Lung (tissue), 12 donors: ENCODE measurements around the gene PAPPA2. TPM values are rescaled to one million over a fixed set of nuclear protein-coding genes. Genes with fewer than 3 reads are reported as not detected.

ENCODE experiments used
- ATAC-seq: fragments of 200-7000 bp; cut with Tn5 transposase; one replicate; pipeline ENCODE4 v1.9.1; 2020; ENCODE audit warnings: moderate number of reproducible peaks; ENCODE audit not compliant: insufficient read depth, low FRiP score
- DNase-seq, 3 donors: peaks; one replicate each; pipeline ENCODE4 v3.0.0-alpha.2; 2013 to 2017
- H3K27ac ChIP-seq, 2 donors: one replicate each; pipeline ENCODE4 v1.5.1; 2013; ENCODE audit warnings: mild to moderate bottlenecking in 2 of 2, moderate library complexity in 2 of 2, control low read depth in 1 of 2, inconsistent platforms in 1 of 2, low read depth in 1 of 2, low read length in 1 of 2
- H3K27me3 ChIP-seq, 3 donors: one replicate each; pipeline ENCODE4 v1.5.1; 2013; ENCODE audit warnings: low read length in 2 of 3; ENCODE audit not compliant: control insufficient read depth in 3 of 3, insufficient read depth in 3 of 3
- H3K36me3 ChIP-seq, 4 donors: one replicate each; pipeline ENCODE4 v1.5.1; 2013; ENCODE audit warnings: low read length in 4 of 4, mild to moderate bottlenecking in 1 of 4, moderate library complexity in 1 of 4; ENCODE audit not compliant: control insufficient read depth in 4 of 4, insufficient read depth in 4 of 4
- H3K4me1 ChIP-seq, 5 donors: one replicate each; pipeline ENCODE4 v1.5.1; 2013; ENCODE audit warnings: low read length in 5 of 5, mild to moderate bottlenecking in 2 of 5, moderate library complexity in 1 of 5; ENCODE audit not compliant: control insufficient read depth in 5 of 5, insufficient read depth in 5 of 5
- H3K4me3 ChIP-seq: one replicate; pipeline ENCODE4 v1.5.1; 2013; ENCODE audit warnings: mild to moderate bottlenecking, control low read depth, moderate library complexity
- H3K9ac ChIP-seq, 2 donors: one replicate each; pipeline ENCODE4 v1.5.1; 2013; ENCODE audit warnings: low read length in 2 of 2, control low read depth in 1 of 2; ENCODE audit not compliant: insufficient read depth in 1 of 2
- H3K9me3 ChIP-seq, 4 donors: one replicate each; pipeline ENCODE4 v1.5.1; 2013; ENCODE audit warnings: low read length in 3 of 4, mild to moderate bottlenecking in 1 of 4, moderate library complexity in 1 of 4; ENCODE audit not compliant: control insufficient read depth in 4 of 4, insufficient read depth in 3 of 4
- WGBS, 2 donors: extraction: QIAGEN DNeasy Blood & Tissue Kit; methylation state at CpG; one replicate each; pipeline ENCODE4 v1.1.7; 2013; 5-methylcytosine and 5-hydroxymethylcytosine counted together
- polyA plus RNA-seq, 2 donors: library from polyadenylated mRNA; stranded (reverse); fragments of 200-250 nt; gene quantifications; one replicate each; pipeline ENCODE4 v1.2.1, GENCODE V29; 2013
- total RNA-seq, 2 donors: library from RNA; depleted of rRNA in 1 of 2; stranded (reverse); fragments of >200 nt in 1 of 2; gene quantifications; one replicate each; pipeline ENCODE4 v1.2.1, GENCODE V29; 2014 to 2021
- TF ChIP-seq, protein P1 (sequence below): IDR thresholded peaks from 2 replicates; pipeline ENCODE4 v1.5.1; 2012; ENCODE audit warnings: mild to moderate bottlenecking; ENCODE audit errors: control extremely low read depth, extremely low read depth
- donor health status: control.
- donor health status: control.
- donor health status: Bipolar disorder and iron deficiency.
- donor health status: healthy.
- donor health status: DM: yes; HTN: yes; CAD: no.

The PAPPA2 gene
- total and polyA plus RNA-seq, 4 donors: 0.02 to 0.55 (median 0.32) TPM

DNA sequence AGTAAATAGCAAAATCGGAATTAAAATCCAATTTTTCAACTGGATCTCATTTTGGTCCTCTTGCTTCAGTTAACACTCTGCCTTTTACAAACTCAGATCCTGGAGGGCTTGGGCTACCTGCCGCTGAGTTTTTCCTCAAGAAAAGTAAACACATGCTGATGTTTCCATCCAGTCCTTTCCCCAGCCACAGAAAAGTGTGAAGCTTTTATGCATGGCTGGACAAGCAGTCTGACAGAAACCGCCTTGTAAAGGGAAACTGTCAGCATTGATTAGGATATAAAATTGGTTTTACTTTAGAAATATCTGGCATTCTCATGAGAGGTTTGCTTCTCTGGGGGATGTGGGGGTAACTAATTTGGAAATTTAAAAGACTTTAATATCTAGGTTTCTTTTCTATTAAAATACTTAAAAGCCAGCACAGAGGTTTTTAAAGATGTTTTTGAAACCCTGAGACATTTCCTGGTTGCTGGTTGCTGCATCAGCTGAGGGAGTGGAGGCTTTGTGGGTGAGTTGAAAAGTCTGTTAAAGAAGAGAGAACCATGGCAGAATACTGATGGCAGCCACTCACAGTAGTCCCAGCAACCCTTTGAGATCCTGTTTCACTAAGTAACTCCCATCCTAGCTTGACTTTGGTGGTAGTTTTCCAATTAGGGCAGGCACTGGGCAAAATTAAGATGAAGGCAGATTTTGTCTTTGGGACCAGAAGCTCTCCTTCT is 238.3 kb downstream of the PAPPA2 start:
- Histone ChIP-seq H3K4me1 (no peaks in the 10 kb centered on the region), H3K9ac (no peak overlapping the region), H3K9me3 (no peaks in the 10 kb centered on the region), H3K27me3 (no peaks in the 10 kb centered on the region), H3K36me3 (no peaks in the 10 kb centered on the region), H3K4me3 (no peak overlapping the region), H3K27ac (no peak overlapping the region)
- no peak for ATAC-seq
- TF ChIP-seq, protein P1, sequence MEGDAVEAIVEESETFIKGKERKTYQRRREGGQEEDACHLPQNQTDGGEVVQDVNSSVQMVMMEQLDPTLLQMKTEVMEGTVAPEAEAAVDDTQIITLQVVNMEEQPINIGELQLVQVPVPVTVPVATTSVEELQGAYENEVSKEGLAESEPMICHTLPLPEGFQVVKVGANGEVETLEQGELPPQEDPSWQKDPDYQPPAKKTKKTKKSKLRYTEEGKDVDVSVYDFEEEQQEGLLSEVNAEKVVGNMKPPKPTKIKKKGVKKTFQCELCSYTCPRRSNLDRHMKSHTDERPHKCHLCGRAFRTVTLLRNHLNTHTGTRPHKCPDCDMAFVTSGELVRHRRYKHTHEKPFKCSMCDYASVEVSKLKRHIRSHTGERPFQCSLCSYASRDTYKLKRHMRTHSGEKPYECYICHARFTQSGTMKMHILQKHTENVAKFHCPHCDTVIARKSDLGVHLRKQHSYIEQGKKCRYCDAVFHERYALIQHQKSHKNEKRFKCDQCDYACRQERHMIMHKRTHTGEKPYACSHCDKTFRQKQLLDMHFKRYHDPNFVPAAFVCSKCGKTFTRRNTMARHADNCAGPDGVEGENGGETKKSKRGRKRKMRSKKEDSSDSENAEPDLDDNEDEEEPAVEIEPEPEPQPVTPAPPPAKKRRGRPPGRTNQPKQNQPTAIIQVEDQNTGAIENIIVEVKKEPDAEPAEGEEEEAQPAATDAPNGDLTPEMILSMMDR: no peak
- DNase-seq: no peak
- WGBS, 2 donors: 77% methylated on average over 3 of the region's 3 CpGs

DNA sequence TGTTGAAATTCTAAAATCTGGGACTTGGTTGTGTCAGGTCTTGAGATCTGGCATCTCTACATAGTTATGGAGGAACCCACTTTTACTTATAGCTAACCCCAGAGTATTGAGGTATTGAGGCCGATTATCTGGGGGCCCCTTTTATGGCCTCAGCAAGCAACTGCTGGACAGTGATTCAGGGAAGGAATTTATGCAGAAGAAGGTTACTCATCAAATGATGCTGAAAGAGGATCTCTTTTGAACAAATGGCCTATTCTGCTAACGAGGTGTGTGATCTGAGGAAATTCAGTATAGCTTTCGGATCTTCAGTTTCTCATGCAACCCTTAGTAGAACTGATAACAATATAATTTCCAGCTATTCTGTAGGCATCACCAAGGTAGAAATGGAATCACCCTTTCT is 239.9 kb downstream of the PAPPA2 start:
- no peaks in the 10 kb centered on the region for H3K4me1 ChIP-seq
- no peak overlapping the region for H3K9ac ChIP-seq
- ATAC-seq (no peak), DNase-seq (no peak)
- no peak overlapping the region for H3K27ac ChIP-seq
- H3K27me3 ChIP-seq: no peaks in the 10 kb centered on the region
- no peaks in the 10 kb centered on the region for H3K9me3 ChIP-seq
- TF ChIP-seq, protein P1: no peak
- no peaks in the 10 kb centered on the region for H3K36me3 ChIP-seq
- 79 to 83% methylated on average over 3 of the region's 3 CpGs for WGBS, 2 donors
- no peak overlapping the region for H3K4me3 ChIP-seq

DNA sequence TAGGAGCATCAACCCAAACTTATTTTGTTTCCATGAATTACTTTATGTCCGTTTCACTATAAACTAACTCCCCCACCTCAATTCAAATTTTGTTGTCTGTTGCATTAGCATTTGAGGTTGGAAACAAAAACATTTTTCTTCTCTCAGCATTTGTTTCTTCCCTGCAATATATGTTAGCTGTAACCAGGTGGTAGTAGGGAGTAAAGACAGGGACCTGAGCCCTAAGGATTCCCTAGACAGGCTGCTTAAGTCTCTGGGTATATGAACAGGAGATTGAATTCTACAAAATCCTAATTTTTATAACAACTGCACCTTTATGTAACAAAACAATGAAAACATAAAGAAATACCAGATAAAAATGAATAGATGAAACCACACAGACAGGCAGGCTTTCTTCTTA is 242.6 kb downstream of the PAPPA2 start:
- Histone ChIP-seq H3K4me1 (no peaks in the 10 kb centered on the region), H3K36me3 (no peaks in the 10 kb centered on the region), H3K27me3 (peaks cover 0 to 2% (median 0%) of the 10 kb centered on the region in 3 donors), H3K27ac (no peak overlapping the region), H3K9me3 (no peaks in the 10 kb centered on the region), H3K9ac (no peak overlapping the region), H3K4me3 (no peak overlapping the region)
- ATAC-seq: no peak
- WGBS, 2 donors: 62 to 76% methylated on average over 1 of the region's 1 CpG
- DNase-seq: no peak
- TF ChIP-seq, protein P1: no peak
